GM12873 (cell line): ENCODE results near the gene ZNF91.

ENCODE experiments used
- CTCF ChIP-seq: IDR thresholded peaks from 2 replicates; pipeline ENCODE4 v1.5.1; 2012; ENCODE audit warnings: low read depth, mild to moderate bottlenecking, moderate library complexity, low read length, control low read depth; ENCODE audit not compliant: insufficient read depth; ENCODE audit errors: missing control alignments

Gene ZNF91

GRCh38 chr19:23294141-23294540 is 101.1 kb downstream of the ZNF91 start:
- no peak for TF ChIP-seq CTCF
